AG09319 (cell line): Measurements from ENCODE around the gene CLCN7.

ENCODE experiments used
- DNase-seq: peaks from one replicate; pipeline ENCODE4 v3.0.0-alpha.2; 2010; ENCODE audit warnings: low read depth; ENCODE audit errors: extremely low read depth
- TF ChIP-seq, protein P1 (sequence below): IDR thresholded peaks from 2 replicates; pipeline ENCODE4 v1.5.1; 2011; ENCODE audit warnings: low read depth, mild to moderate bottlenecking, inconsistent platforms, low read length, moderate library complexity

The CLCN7 gene

DNA sequence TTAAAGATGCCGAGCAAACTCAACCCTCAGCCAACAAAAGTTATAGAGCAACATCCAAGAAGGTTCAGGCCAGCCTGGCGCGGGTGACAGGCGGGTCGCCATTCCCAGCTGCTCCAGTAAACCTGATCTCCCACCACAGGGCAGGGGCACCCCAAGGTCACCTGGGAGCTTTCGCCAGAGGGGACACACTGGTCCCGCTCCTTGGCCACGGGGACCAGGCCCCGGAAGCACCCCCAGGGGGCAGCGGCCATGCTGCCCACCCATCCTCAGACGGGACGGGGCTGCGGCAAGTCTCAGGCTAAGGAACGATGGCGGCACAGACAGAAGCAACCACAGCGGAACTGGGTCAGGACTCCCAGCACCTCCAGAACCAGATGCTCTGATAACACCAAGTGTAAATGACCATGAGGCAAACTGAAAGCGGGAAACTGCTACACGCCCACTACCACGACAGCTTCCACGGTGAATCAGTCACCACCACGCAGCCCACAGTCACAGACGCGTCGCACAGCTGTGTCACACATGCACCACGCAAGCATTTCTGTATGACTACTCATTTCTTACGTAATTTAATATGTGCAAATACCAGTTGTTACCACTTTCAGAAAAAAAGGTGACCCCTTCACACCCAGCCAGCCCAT, 16.4 kb downstream of the CLCN7 start:
- no peak for DNase-seq
- TF ChIP-seq, protein P1, sequence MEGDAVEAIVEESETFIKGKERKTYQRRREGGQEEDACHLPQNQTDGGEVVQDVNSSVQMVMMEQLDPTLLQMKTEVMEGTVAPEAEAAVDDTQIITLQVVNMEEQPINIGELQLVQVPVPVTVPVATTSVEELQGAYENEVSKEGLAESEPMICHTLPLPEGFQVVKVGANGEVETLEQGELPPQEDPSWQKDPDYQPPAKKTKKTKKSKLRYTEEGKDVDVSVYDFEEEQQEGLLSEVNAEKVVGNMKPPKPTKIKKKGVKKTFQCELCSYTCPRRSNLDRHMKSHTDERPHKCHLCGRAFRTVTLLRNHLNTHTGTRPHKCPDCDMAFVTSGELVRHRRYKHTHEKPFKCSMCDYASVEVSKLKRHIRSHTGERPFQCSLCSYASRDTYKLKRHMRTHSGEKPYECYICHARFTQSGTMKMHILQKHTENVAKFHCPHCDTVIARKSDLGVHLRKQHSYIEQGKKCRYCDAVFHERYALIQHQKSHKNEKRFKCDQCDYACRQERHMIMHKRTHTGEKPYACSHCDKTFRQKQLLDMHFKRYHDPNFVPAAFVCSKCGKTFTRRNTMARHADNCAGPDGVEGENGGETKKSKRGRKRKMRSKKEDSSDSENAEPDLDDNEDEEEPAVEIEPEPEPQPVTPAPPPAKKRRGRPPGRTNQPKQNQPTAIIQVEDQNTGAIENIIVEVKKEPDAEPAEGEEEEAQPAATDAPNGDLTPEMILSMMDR = no peak

DNA sequence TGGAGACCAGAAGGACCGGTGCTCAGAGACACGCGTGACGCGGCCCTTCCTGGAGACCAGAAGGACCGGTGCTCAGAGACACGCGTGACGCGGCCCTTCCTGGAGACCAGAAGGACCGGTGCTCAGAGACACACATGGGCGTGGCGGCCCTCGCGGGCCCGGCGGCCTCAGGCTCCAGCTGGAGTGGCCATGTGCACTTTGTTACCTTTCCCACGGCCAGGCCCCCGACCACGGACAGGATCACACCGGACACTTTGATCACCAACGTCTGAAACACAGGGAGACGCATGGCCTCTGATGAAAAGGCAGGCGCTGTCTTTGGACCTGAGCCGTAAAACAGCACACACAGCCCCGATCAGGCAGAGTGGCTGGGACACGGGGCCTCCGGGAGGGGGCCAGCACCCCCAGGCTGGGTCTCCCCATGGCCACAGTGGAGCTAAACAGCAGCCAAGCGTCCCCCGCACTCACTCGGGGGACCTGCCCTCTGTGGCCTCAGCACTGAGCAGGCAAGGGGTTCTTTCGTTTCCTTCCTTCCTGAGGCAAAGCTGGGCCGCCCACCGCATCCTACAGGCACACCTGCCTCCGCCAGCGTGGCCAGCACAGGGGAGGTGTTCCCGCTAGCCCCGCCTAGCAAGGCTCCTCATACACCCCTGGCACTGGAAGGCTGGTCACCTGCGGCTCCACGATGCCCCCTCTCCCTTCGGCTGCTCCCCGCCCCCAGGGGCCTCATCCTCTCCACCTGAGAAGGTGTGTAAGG, 17.2 kb downstream of the CLCN7 start:
- no peak for DNase-seq
- TF ChIP-seq, protein P1 = no peak

DNA sequence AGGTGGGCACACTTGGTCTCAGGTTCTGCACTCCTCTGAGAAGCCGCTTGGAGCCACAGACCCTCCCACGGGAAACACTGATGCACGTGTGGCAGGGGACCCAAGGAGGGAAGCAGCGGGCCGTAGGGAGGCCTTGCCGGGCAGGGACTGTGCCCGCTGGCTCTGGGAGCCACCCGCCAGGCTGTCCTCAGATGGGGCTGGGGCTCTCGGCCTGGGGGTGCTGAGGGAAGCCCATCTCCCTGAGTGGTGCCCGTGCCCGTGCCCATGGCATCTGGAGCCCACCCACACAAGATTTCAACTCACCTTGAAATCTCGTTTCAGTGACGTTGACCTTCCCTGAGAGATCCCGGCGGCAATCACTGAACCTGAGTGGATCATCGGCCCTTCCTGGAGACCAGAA, 17.9 kb downstream of the CLCN7 start:
- DNase-seq = no peak
- TF ChIP-seq, protein P1 = no peak

DNA sequence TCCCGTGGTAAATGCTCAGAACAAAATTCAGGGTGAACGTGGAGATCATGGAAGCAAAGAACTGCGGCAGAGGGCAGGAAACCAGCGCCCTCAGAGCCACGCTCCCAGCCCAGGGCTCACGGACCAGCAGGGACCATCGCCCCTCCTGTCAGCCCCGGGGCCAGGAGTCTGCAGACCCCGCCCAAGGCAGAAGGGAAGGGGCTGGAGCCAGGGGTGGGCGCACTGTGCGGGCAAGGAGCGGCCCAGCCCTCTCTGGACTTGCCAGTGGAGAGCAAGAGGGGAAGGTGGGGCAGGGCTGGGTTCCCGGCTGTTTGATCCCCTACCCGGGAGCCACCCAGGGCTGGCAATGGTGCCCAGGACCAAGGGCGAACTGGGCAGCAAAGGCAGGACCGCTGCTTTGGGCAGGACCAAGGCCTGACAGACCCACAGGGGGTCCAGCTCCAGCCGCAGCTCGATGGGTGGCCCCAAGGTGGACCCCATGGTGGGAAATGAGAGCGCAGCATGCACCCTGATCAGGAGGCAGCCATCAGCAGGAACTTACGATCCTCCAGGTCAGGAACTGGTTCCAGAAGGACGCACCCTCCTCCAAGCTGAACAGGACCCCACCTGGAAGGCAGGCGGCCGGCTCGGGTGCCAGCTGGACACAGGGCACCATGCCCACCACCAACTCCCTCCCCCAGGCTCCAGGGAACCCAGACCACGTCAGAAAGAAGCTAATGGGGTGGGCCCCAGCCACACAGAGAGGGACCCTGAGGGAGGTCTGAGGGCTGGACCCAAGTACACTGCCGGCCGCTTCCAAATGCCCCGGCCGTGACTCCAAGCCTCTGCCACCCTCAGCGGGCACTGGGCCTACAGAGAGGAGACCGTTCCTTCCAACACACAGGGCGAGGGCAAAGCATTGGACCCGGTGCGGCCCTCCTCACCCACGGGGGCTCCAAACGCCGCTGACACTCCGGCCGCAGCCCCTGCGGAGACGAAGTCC, 19.3 kb downstream of the CLCN7 start:
- TF ChIP-seq, protein P1 = no peak
- DNase-seq = no peak

DNA sequence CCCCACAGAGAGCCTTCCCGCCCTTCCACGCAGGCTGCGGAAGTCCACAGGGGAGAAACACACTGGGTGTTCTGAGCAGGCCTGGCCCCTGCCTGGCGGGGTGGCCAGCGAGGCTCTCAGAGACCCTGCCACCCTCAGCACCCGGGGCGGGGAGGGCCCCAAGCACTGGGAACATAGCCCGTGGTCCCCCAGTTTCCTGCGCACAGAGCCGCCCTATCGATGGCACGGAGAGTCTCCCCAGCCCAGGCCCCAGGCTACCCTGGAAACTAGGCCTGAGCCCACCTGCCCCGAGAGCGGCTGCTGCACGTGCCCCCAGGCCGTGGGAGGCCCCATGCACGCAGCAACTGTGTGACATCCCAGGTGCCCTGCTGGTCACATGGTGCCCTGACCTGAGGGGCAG, 20.3 kb downstream of the CLCN7 start:
- TF ChIP-seq, protein P1 = no peak
- DNase-seq = no peak

DNA sequence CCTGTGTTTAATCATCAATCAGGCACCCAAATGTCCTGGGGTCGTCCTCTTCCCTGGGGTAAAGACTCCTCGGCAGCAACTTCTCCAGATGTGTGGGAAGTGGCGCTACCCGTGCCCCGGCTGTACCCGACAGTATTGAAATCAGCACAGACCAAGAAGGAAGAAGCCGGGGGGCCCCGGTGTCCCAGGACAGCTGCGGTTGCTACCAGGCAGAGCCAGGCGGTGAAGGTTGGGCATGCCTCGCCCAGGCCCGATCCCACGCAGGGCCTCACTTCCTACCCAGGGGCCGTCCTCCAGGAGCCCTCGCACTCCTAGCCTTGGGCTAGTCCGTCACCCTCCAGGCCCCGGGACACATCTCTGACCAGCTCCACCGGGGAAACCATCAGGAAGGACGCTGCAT, 21.5 kb downstream of the CLCN7 start:
- DNase-seq = no peak
- TF ChIP-seq, protein P1 = no peak
